ENCODE measurements around the gene ACTC1. TPM values are rescaled to one million over a fixed set of nuclear protein-coding genes. Genes with fewer than 3 reads are reported as not detected.

ACTC1 gene
- total and polyA plus RNA-seq, 10 of the 15 experiments (the other 5 are each of a cell fraction or from before 2014, with no cell fraction given) = 1.6 TPM; not detected in 9

DNA sequence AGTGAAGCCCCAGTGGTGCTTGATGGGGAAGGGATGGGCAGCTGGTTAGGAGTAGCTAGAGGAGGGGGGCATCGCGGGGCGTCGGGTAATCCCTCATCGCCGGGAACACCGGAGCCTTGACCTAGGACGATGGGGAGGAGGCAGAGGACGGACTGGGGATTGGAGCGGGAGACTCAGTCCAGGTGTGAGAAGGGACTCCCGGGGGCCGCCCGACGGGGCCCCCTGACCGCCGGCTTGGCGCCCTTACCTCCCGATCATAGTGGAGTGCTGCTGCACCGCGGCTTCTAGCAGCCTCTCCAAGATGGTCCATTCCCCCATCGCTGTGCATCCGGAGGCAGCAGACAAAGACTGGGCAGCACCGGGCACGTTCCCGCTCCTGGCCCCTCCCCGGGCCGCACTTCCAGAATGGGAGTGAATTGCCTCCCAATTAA lies 41.2 kb downstream of the ACTC1 start:
- RAD21 ChIA-PET (ENCODE audit: unreplicated experiment) = no interaction called here
- in situ Hi-C loops (cut with MboI) = no loop called here

More for the DNA sequence above, 41.2 kb downstream of the ACTC1 start:
- intact Hi-C loops (cut with micrococcal nuclease; ENCODE audit: unreplicated experiment) = no loop called here
- no peaks in the 10 kb centered on the region for H3K9me3 ChIP-seq (replicated peaks; ENCODE audit: control insufficient read depth, insufficient read depth, low read length)
- H2AFZ ChIP-seq (ENCODE audit: control insufficient read depth, low read depth, low read length) = no peak overlapping the region
- H4K20me1 ChIP-seq (ENCODE audit: control insufficient read depth, insufficient read depth) = no peaks in the 10 kb centered on the region
- no peak for FAIRE-seq
- no peaks in the 10 kb centered on the region for H3K36me3 ChIP-seq (ENCODE audit: control insufficient read depth in 2 of 2, insufficient read depth in 2 of 2, low read length in 1 of 2)
- H3K79me2 ChIP-seq (ENCODE audit: control insufficient read depth, insufficient read depth, low read length) = no peaks in the 10 kb centered on the region
- no peaks in the 10 kb centered on the region for H3K4me1 ChIP-seq (ENCODE audit: control insufficient read depth, insufficient read depth, low read length)
- POLR2A ChIA-PET = no interaction called here
- DNase-seq (ENCODE audit: low read depth, low spot score) = no peak
- no peak overlapping the region for H3K4me3 ChIP-seq
- WGBS (ENCODE audit: insufficient coverage, insufficient replicate concordance, low lambda C conversion rate, missing lambda C conversion rate) = 41% methylated on average over 27 of the region's 27 CpGs
- ATAC-seq = no peak
- SMC1A ChIA-PET (ENCODE audit: uncharacterized antibody, unreplicated experiment) = no interaction called here
- H3K4me2 ChIP-seq (ENCODE audit: control insufficient read depth, insufficient read depth) = no peak overlapping the region
- CTCF ChIA-PET = no interaction called here
- peaks cover 10% of the 10 kb centered on the region in 2 experiments for H3K27me3 ChIP-seq (replicated peaks in 1 of 2; ENCODE audit: control insufficient read depth in 2 of 2, insufficient read depth in 2 of 2, low read length in 1 of 2)
- no TSS peak for BruUV-seq (replicated peaks)
- no peak overlapping the region for H3K27ac ChIP-seq (ENCODE audit: control insufficient read depth, insufficient read depth)
- TF ChIP-seq SUZ12 (IDR thresholded peaks at IDR 0.05; ENCODE audit: unreplicated experiment) (peak; percentile 27), E2F8 (IDR thresholded peaks at IDR 0.05; ENCODE audit: low read depth, partially characterized antibody) (no peak)
- no peak overlapping the region for H3K9ac ChIP-seq (ENCODE audit: control insufficient read depth, insufficient read depth, low read length)

All from GM12878 (cell line).